NOMO-1 treated with dmso at 0.1 percent for 144 hours (cell line): ENCODE results near the gene SLC25A29.
"Not testable (repeated sequence)": the region's sequence is repeated elsewhere in the genome, so short reads cannot be mapped to it uniquely, and the experiment has no call there.

ENCODE experiments used
- DNase-seq: peaks from one replicate; lab custom pipeline; 2025; ENCODE audit not compliant: unreplicated experiment; lab: John Stamatoyannopoulos, UW

Gene SLC25A29, protein sequence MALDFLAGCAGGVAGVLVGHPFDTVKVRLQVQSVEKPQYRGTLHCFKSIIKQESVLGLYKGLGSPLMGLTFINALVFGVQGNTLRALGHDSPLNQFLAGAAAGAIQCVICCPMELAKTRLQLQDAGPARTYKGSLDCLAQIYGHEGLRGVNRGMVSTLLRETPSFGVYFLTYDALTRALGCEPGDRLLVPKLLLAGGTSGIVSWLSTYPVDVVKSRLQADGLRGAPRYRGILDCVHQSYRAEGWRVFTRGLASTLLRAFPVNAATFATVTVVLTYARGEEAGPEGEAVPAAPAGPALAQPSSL

DNA sequence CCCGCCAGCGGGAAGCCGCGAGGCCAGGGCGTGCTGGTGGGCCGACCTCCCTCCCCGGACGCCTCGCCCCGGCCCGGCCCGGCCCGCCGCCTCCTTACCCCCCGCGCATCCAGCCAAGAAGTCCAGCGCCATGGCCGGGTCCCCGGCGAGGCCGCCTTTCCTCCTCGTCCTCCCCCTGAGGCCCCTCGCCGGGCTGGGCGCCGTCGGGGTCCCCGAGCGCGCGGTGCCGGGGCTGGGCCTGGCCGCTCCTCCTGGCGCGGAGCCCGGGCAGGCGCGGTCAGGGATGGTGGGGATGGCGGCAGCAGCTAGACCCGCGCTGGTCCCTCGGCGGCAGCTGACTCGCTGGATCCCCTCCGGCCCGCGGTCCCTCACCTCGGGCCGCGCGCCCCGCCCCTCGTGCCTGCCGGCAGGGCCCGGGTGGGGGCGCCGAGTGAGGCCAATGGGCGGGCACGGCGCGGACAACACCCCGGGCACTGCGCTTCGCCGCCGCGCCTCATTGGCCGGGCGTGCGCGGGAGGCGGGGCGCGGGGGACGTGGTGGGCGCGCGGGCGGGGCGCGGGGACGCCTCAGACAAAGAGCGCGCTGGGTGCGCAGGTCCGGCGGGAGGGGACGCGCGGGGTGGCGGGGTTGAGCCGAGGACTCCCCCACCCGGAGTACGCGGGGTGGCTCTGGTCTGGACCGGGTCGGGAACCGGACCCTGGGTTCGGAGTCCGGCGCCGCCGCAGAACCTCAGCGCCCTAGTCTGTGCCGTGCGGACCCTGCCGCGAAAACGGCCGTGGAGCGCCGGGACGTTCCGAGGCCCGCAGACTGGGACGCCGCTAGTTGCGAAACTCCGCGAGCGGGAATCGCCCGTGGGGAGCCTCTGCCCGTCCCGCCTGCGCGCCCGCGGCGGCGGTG, at the start of gene SLC25A29:
Gene SLC25A29, minus strand, starts transcription at position 344 of the 897 bp plus-strand sequence. Its CDS starts 212 bp downstream, at position 132.
- DNase-seq = peak; percentile 85

- no peak for DNase-seq
Measured at GRCh38 chr14:100350986-100351385, 44.7 kb upstream of the SLC25A29 start.

GRCh38 chr14:100350276-100350926, 44.2 kb upstream of the SLC25A29 start:
- DNase-seq = peak; percentile 77

DNA sequence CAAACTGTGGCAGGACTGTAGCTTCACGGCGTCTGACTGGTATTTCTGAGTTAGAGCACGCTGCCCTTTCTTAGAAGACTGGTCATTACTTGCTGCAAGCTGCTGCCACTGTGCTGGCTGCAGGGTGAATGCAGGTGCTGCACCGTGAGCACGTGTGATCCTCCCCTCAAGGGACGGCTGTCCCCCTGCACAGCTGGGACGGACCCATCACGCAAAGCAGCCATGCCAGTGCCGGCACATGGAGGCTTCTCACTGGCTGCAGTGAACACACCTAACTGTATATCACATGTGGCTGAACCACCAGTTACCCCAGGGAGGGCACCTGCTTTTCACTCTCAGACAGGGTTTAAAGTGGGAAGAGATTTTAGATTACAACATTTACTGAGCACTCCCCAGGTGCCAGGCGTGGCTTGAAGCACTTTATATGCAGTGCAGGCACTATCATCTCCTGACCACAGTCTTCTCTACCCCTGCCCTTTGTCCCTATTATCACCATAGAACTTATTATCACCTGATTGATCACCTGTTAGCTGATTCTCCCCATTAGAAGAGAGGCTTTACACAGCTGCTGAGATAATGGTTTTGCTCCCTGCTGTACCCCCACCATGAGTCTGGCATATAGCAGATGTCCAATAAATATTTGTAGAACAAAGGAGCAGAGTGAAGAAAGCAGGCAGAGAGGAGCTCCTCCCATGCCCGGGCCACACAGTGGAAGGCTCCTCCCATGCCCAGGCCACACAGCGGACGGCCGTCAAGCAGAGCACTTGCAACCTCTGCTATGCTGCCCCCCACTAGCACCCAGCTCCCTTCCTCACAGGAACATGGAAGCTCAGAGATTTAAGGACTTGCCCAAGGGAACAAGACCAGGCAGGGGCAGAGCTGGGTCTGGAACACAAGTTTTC, 42.8 kb upstream of the SLC25A29 start:
- DNase-seq = no peak

DNA sequence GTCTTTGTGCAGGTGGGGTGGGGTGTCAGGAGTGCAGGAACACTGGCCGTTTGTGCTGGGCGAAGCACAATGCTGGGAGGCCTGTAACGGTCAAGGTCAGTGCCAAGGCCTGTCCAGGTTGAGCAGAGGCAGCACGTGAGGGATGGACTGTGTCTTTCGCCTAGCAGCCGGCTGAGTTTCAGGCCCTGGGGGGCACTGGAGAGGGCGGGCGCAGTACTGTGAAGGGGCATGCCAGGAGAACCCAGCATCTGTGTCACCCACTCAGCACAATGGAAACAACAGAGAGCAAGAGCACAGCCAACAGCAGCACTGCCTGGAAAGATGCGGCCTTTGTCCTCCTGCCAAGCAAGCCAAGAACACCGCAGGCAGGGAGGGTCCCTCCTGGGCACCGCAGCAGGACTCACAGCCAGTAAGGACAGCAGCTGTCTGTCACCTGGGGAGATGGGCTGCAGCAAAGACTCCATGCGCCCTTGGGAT, 42.0 kb upstream of the SLC25A29 start:
- DNase-seq = no peak

GRCh38 chr14:100346306-100347091, 40.3 kb upstream of the SLC25A29 start:
- no peak for DNase-seq

GRCh38 chr14:100345711-100346110, 39.5 kb upstream of the SLC25A29 start:
- no peak for DNase-seq

DNA sequence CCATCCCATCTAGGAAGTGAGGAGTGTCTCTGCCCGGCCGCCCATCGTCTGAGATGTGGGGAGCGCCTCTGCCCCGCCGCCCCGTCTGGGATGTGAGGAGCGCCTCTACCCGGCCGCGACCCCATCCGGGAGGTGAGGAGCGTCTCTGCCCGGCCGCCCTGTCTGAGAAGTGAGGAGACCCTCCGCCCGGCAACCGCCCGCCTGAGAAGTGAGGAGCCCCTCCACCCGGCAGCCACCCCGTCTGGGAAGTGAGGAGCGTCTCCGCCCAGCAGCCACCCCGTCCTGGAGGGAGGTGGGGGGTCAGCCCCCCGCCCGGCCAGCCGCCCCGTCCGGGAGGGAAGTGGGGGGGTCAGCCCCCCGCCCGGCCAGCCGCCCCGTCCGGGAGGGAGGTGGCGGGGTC, 38.4 kb upstream of the SLC25A29 start:
- not testable (repeated sequence) for DNase-seq

DNA sequence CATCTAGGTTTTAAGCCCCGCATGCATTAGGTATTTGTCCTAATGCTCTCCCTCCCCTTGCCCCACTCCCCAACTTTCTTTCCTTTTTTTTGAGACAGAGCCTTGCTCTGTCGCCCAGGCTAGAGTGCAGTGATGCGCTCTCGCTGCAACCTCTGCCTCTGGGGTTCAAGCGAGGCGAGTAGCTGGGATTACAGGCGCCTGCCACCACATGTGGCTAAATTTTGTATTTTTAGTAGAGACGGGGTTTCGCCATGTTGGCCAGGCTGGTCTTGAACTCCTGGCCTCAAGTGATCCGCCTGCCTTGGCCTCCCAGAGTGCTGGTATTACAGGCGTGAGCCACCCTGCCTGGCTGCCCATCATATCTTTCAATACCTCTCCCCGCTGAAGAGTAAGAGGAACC, 36.6 kb upstream of the SLC25A29 start:
- not testable (repeated sequence) for DNase-seq

DNA sequence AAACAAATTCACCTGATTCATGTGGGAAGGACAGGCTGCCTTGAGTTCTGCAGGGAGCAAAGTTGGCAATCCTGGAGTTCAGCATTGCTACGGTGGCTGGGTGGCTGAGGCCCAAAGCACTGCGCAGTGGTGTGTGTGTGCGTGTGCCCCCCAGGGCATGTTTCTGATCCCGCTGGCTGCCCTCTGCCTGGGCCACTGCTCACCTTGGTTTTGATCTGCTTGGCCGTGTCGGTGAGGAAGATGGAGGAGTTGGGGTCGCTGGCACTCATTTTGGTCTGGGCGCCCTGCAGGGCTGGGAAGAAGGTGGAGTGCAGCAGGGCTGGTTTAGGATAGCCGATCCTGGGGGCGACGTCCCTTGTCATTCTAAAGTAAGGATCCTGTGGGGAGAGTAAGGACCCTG, 36.0 kb upstream of the SLC25A29 start:
- no peak for DNase-seq

DNA sequence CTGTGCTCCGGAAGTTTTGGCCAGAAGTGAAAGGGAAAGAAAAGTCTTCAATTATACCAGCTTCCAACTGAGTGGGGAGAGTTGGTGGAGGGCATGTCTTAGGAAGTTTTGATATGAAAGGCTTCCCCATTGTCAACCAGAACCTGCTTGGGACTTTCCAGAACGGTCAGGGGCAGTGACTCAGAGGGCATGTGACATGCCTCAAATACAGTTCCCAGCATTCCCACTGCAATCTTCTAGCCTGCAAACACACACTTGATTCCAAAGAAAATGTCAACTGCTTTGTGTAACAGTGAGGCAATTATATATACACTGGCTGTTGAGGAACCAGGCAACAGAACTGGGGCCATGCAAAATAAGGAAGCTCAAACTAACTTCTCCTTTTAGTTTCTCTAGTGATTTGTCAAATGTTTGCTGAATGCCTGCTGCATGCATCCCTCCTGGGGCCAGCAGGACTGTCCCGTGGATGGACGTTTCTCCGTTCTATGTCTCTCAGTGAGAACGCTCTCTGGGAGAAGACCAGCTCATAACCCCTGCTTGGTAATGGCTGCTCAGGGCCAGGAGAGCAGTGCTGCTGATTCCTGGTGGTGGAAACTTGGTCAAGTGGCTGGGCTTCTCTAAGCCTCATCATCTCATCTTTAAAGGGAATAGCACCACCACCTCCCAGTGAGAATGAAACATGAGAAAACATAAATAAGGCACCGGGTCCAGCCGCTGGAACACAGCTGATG, 35.2 kb upstream of the SLC25A29 start:
- DNase-seq = peak; percentile 90

GRCh38 chr14:100340423-100340813, 34.2 kb upstream of the SLC25A29 start:
- DNase-seq = no peak

DNA sequence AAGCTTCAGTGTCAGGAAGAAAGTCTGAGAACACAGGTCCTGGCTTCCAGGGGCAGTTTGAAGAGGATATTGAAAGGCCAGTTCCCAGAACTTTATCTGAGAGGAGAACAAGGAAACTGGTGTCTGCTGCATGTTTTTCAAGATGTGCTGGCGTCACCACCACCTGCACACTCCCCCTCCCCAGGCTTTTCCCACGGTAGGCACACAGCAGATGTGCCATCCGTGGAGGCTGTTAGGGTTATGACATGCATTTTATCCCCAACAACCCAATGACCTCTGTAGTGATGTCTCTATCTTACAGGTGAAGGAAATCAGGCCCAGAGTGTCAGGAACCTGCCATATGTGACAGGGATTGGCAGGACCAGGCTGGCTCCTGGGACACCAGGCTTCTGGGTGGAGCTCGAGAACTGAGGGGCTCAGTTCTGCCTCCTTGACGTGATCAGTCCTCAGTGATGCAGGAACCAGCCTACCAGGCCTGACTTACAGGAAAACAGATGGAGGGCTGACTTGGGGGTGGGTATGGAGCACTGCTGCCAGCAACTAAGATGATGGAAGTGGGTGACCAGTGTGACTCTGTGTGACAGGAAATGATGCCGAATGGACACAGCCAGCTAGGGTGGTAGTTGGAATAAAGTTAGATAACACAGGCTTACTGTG, 33.6 kb upstream of the SLC25A29 start:
- no peak for DNase-seq

DNA sequence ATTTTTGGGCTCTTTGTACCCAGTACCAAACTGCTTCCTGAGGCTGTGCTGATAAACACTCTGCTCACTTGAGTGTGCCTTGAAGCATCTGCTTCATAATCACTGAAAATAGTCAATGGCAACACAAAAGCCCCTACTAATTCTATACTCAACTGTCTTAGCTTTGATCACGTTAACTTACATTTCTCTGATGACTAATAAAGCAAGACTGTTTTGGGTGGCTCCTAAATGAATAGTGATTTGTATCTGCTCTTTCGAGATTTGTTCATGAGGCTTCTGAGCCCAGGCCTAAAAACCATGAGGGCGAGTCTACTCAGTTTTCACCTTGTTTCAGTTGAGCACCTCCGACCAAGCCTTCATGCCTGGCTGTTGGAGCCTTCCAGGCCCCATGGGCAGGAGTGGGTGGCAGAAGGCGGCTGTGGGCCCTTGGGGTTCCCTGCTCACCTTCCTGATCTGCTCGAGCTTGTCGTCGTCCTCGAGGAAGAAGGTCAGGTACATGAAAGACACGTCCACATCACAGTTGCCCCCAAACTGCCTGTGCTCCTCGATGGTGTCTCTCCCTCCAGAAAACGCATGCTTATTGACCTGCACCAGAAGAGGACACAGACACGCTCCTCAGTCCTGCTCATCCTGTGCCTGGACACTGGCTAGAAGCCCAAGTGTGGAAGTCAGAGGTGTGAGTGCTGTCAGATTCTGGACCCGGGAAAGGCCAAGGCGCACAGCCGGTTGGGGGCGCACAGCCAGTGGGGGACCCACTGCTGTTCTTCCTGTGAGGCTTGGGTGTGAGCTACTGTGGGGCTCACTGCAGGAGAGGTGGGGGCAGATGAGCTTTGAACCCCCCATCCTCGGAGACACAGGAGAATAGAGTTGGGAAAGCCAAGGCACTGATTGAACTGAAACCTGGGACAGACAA, 30.6 kb upstream of the SLC25A29 start:
- no peak for DNase-seq

DNA sequence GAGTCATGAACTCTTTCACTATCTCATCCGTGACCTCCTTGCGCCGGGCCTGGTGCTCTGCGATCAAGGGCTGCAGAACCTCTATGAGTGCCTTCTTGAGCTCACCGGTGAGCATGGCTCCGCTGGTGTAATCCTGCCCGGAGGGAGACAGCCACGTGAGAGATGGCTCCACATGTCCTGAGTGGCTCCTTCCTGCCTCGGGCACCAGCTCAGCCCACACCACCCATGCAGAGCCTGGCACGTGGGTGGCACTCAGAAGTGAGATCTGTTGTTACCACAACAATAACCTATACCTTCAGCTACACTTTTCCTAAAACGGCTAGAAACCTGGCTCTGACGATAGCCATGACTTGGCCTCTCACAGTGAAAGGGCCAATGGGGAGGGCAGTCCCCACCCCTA, 28.7 kb upstream of the SLC25A29 start:
- no peak for DNase-seq

GRCh38 chr14:100333827-100334226, 27.6 kb upstream of the SLC25A29 start:
- no peak for DNase-seq

- no peak for DNase-seq
Measured at GRCh38 chr14:100333311-100333710, 27.1 kb upstream of the SLC25A29 start.
